HepG2 (cell line): ENCODE results near the gene ZNF90. TPM values are rescaled to one million over a fixed set of nuclear protein-coding genes. Genes with fewer than 3 reads are reported as not detected.

Experiments
- BORCS8-MEF2B ChIP-seq: sonication (generic); formaldehyde crosslinking; IDR thresholded peaks from 2 replicates; pipeline ENCODE4 v1.8.0; 2022; ENCODE audit warnings: mild to moderate bottlenecking, missing genetic modification reagents
- DDIT3 ChIP-seq: sonication (generic); formaldehyde crosslinking; IDR thresholded peaks from 2 replicates; pipeline ENCODE4 v1.4.0; 2020; ENCODE audit warnings: mild to moderate bottlenecking, missing genetic modification reagents
- ELF1 ChIP-seq: sonication (generic); formaldehyde crosslinking; IDR thresholded peaks from 2 replicates; pipeline ENCODE4 v1.4.0; 2020; ENCODE audit warnings: missing genetic modification reagents
- KLF11 ChIP-seq: IDR thresholded peaks from 2 replicates; pipeline ENCODE4 v1.6.1; 2016; ENCODE audit warnings: missing compliant biosample characterization
- MAX ChIP-seq: IDR thresholded peaks from 2 replicates; pipeline ENCODE4 v1.6.1; 2012; ENCODE audit warnings: inconsistent platforms
- NFIB ChIP-seq: sonication (generic); formaldehyde crosslinking; IDR thresholded peaks from 2 replicates; pipeline ENCODE4 v1.9.0; 2021; ENCODE audit warnings: missing genetic modification reagents, mild to moderate bottlenecking, borderline replicate concordance
- SNRNP70 ChIP-seq: fragments of 200-400 bp; formaldehyde crosslinking; IDR thresholded peaks from 2 replicates; pipeline ENCODE4 v1.6.1; 2017; ENCODE audit warnings: mild to moderate bottlenecking, low read depth, low read length, moderate library complexity
- ZBTB2 ChIP-seq: sonication (generic); formaldehyde crosslinking; IDR thresholded peaks from 2 replicates; pipeline ENCODE4 v1.8.0; 2022; ENCODE audit warnings: low read depth, missing genetic modification reagents
- ZBTB43 ChIP-seq: sonication (generic); formaldehyde crosslinking; conservative IDR thresholded peaks from 2 replicates; pipeline ENCODE4 v1.4.0; 2020; ENCODE audit warnings: missing genetic modification reagents
- ZNF263 ChIP-seq: sonication (generic); formaldehyde crosslinking; IDR thresholded peaks from 2 replicates; pipeline ENCODE4 v1.4.0; 2020; ENCODE audit warnings: missing genetic modification reagents
- ZNF317 ChIP-seq: sonication (generic); formaldehyde crosslinking; IDR thresholded peaks from 2 replicates; pipeline ENCODE4 v1.5.0; 2020; ENCODE audit warnings: mild to moderate bottlenecking, missing genetic modification reagents
- ZNF407 ChIP-seq: sonication (generic); formaldehyde crosslinking; IDR thresholded peaks from one replicate; pipeline ENCODE4 v1.5.1; 2020; ENCODE audit warnings: mild to moderate bottlenecking, missing genetic modification reagents; ENCODE audit errors: not compliant biosample characterization
- ZNF687 ChIP-seq: sonication (generic); formaldehyde crosslinking; IDR thresholded peaks from 2 replicates; pipeline ENCODE4 v1.5.1; 2020; ENCODE audit warnings: mild to moderate bottlenecking, missing genetic modification reagents, moderate library complexity
- polyA plus RNA-seq, 8 experiments: library from polyadenylated mRNA; depleted of rRNA in 3 of 8; stranded (reverse) in 7 of 8; unstranded in 1 of 8; fragments of >200 nt; fragmentation: Illumina TruSeq in 4 of 8; extraction: Trizol in 4 of 8; gene quantifications; 2 replicates each; pipeline versions ENCODE4 v1.2.1 to v1.2.3, GENCODE V29; 2011 to 2016; ENCODE audit warnings: low read depth in 4 of 8, missing spikeins in 1 of 8, mixed read lengths in 1 of 8; ENCODE audit not compliant: insufficient read depth in 1 of 8
- total RNA-seq, 5 experiments: library from RNA; depleted of rRNA; stranded (reverse); fragments of >200 nt; fragmentation: Illumina TruSeq; extraction: Trizol; gene quantifications; 2 replicates each; pipeline ENCODE4 v1.2.3, GENCODE V29; 2016; ENCODE audit warnings: low read depth in 1 of 5

Gene ZNF90
- total and polyA plus RNA-seq, 2 of the 13 experiments (the other 11 are each of a cell fraction or from before 2014, with no cell fraction given) = 2.1 to 3.8 TPM

- no peak for TF ChIP-seq ZNF407 (CRISPR knock-in tag)
- TF ChIP-seq ZBTB2 = no peak
- no peak for TF ChIP-seq ZBTB43 (CRISPR knock-in tag)
- TF ChIP-seq ZNF263 = no peak
- TF ChIP-seq ZNF687 (CRISPR knock-in tag) = peak; percentile 38; the same call in 1 of the 2 replicates
- TF ChIP-seq DDIT3 (CRISPR knock-in tag) = no peak
- peak; percentile 75; the same call in 1 of the 2 replicates for TF ChIP-seq BORCS8-MEF2B
- no peak for TF ChIP-seq ELF1 (CRISPR knock-in tag)
- TF ChIP-seq NFIB = no peak
- TF ChIP-seq KLF11 (CRISPR knock-in tag) = no peak
- TF ChIP-seq MAX = peak; percentile 59
- no peak for TF ChIP-seq ZNF317 (CRISPR knock-in tag)
- TF ChIP-seq SNRNP70 = no peak
These were observed at the start of gene ZNF90 (continued) for GRCh38 chr19:20077791-20078463.
